A549 (cell line): Measurements from ENCODE around the gene TBC1D22A. TPM values are rescaled to one million over a fixed set of nuclear protein-coding genes. Genes with fewer than 3 reads are reported as not detected.

ENCODE experiments used
- ATAC-seq, 2 experiments: fragments of 200-7000 bp in 1 of 2; fragments of >200 bp in 1 of 2; cut with Nextera tagmentation in 1 of 2; cut with Tn5 transposase in 1 of 2; 3 replicates each; pipeline versions ENCODE4 v1.8.0 to v1.9.1; 2018 to 2020; ENCODE audit warnings: mild to moderate bottlenecking in 1 of 2, moderate library complexity in 1 of 2
- CTCF ChIA-PET: fragments of 300-600 bp; sonication (Branson Sonifier 250); formaldehyde crosslinking; extraction: SDS; loops from one replicate; lab custom pipeline; 2021; ENCODE audit warnings: antibody characterized with exemption, inconsistent platforms; lab: Yijun Ruan, JAX
- POLR2A ChIA-PET: fragments of 350-600 bp; formaldehyde crosslinking; extraction: SDS; loops from one replicate; lab custom pipeline; 2021; ENCODE audit warnings: antibody characterized with exemption, inconsistent platforms; lab: Yijun Ruan, JAX
- DNase-seq, 2 experiments: peaks; one replicate each; pipeline versions ENCODE4 v3.0.0 to v3.0.0-alpha.2; 2011 to 2016; ENCODE audit warnings: low read depth in 1 of 2, low spot score in 1 of 2
- FAIRE-seq: peaks from 2 replicates; lab custom pipeline; 2011; peaks lifted over from hg19 to GRCh38; lab: Jason Lieb, UNC
- H3K27ac ChIP-seq, 2 experiments: fragments of >200 bp; sonication (Bioruptor Twin); formaldehyde crosslinking; 3 replicates each; pipeline ENCODE4 v1.5.1; 2016 to 2017
- H3K4me1 ChIP-seq: fragments of >200 bp; sonication (Bioruptor Twin); formaldehyde crosslinking; 3 replicates; pipeline ENCODE4 v1.6.1; 2016
- H3K4me2 ChIP-seq: fragments of >200 bp; sonication (Bioruptor Twin); formaldehyde crosslinking; 3 replicates; pipeline ENCODE4 v1.6.1; 2016
- H3K4me3 ChIP-seq: fragments of >200 bp; sonication (Bioruptor Twin); formaldehyde crosslinking; 3 replicates; pipeline ENCODE4 v1.5.1; 2016
- H3K9me3 ChIP-seq: fragments of >200 bp; sonication (Bioruptor Twin); formaldehyde crosslinking; 3 replicates; pipeline ENCODE4 v1.6.1; 2016
- ATOH8 ChIP-seq: fragments of 250-450 bp; sonication (Bioruptor Pico); IDR thresholded peaks from 2 replicates; pipeline ENCODE4 v1.5.0; 2020; ENCODE audit warnings: low read depth, mild to moderate bottlenecking, moderate library complexity
- CBX2 ChIP-seq: fragments of 200-600 bp; sonication (generic); IDR thresholded peaks from 2 replicates; pipeline ENCODE4 v1.6.1; 2016; ENCODE audit warnings: low read depth, mild to moderate bottlenecking, borderline replicate concordance
- E2F6 ChIP-seq: IDR thresholded peaks from 2 replicates; pipeline ENCODE4 v1.6.1; 2012; ENCODE audit warnings: low read depth, borderline replicate concordance
- EHF ChIP-seq: fragments of 250-450 bp; sonication (Bioruptor Pico); IDR thresholded peaks from 2 replicates; pipeline ENCODE4 v1.5.0; 2020; ENCODE audit warnings: mild to moderate bottlenecking
- EP300 ChIP-seq, 2 experiments: fragments of >200 bp; sonication (Bioruptor Twin); formaldehyde crosslinking; IDR thresholded peaks; 2 replicates in 1 of 2; 3 replicates in 1 of 2; pipeline ENCODE4 v1.6.1; 2016 to 2017
- ESRRA ChIP-seq: fragments of 150-350 bp; IDR thresholded peaks from 2 replicates; pipeline ENCODE4 v1.6.1; 2014; ENCODE audit warnings: mild to moderate bottlenecking, low read length, borderline replicate concordance
- FOSB ChIP-seq: fragments of 250-450 bp; sonication (Bioruptor Pico); IDR thresholded peaks from 2 replicates; pipeline ENCODE4 v1.5.0; 2020; ENCODE audit warnings: mild to moderate bottlenecking, moderate library complexity
- FOXS1 ChIP-seq: fragments of 250-450 bp; sonication (Bioruptor Pico); IDR thresholded peaks from 2 replicates; pipeline ENCODE4 v1.5.0; 2020; ENCODE audit warnings: mild to moderate bottlenecking, moderate library complexity
- GATA3 ChIP-seq: IDR thresholded peaks from 2 replicates; pipeline ENCODE4 v1.6.1; 2012; ENCODE audit warnings: borderline replicate concordance
- HDAC2 ChIP-seq: fragments of 200-600 bp; sonication (generic); IDR thresholded peaks from 2 replicates; pipeline ENCODE4 v1.6.1; 2016
- MAFK ChIP-seq: fragments of 450-650 bp; IDR thresholded peaks from 2 replicates; pipeline ENCODE4 v1.6.1; 2014; ENCODE audit not compliant: partially characterized antibody
- MAZ ChIP-seq: fragments of 150-350 bp; IDR thresholded peaks from 2 replicates; pipeline ENCODE4 v1.6.1; 2014; ENCODE audit warnings: antibody characterized with exemption, low read depth, low read length, borderline replicate concordance
- NFE2L2 ChIP-seq: fragments of 150-350 bp; conservative IDR thresholded peaks from 2 replicates; pipeline ENCODE4 v1.6.1; 2014; ENCODE audit warnings: low read length
- NR3C1 ChIP-seq: fragments of >200 bp; sonication (Bioruptor Twin); formaldehyde crosslinking; IDR thresholded peaks from 3 replicates; pipeline ENCODE4 v1.6.1; 2017
- PBX3 ChIP-seq: IDR thresholded peaks from 2 replicates; pipeline ENCODE4 v1.6.1; 2012
- POLR2A ChIP-seq: IDR thresholded peaks from 2 replicates; pipeline ENCODE4 v1.6.1; 2012; ENCODE audit warnings: mild to moderate bottlenecking, low read length
- RARB ChIP-seq: fragments of 250-450 bp; sonication (Bioruptor Pico); IDR thresholded peaks from 2 replicates; pipeline ENCODE4 v1.8.0; 2021; ENCODE audit warnings: mild to moderate bottlenecking, moderate library complexity
- RFX5 ChIP-seq: fragments of 450-650 bp; IDR thresholded peaks from 2 replicates; pipeline ENCODE4 v1.7.1; 2014; ENCODE audit warnings: antibody characterized with exemption, mild to moderate bottlenecking, moderate library complexity
- TFCP2L1 ChIP-seq: fragments of 250-450 bp; sonication (Bioruptor Pico); IDR thresholded peaks from 2 replicates; pipeline ENCODE4 v1.5.0; 2021; ENCODE audit warnings: mild to moderate bottlenecking
- ZNF302 ChIP-seq: fragments of 250-450 bp; sonication (Bioruptor Pico); IDR thresholded peaks from 2 replicates; pipeline ENCODE4 v1.9.0; 2021; ENCODE audit warnings: inconsistent platforms, mild to moderate bottlenecking, moderate library complexity
- WGBS: methylation state at CpG from one replicate; pipeline ENCODE4 v1.1.6; 2017; ENCODE audit errors: missing lambda C conversion rate; 5-methylcytosine and 5-hydroxymethylcytosine counted together
- polyA plus RNA-seq, 4 experiments: library from polyadenylated mRNA; depleted of rRNA in 3 of 4; stranded (reverse); fragments of >200 nt; fragmentation: RNase III in 1 of 4; extraction: RNeasy Plus Mini Kit Qiagen cat#74134 plus additional on column Dnase treatment in 1 of 4; gene quantifications; 2 replicates in 3 of 4; 3 replicates in 1 of 4; pipeline ENCODE4 v1.2.3, GENCODE V29; 2011 to 2017
- TF ChIP-seq, protein P1 (sequence below): fragments of 150-350 bp; IDR thresholded peaks from 2 replicates; pipeline ENCODE4 v1.6.1; 2014; ENCODE audit warnings: low read depth, mild to moderate bottlenecking, low read length
- TF ChIP-seq, protein P2 (sequence below): IDR thresholded peaks from 2 replicates; pipeline ENCODE4 v1.6.1; 2012
- TF ChIP-seq, protein P3 (sequence below): fragments of 200-600 bp; sonication (generic); IDR thresholded peaks from 2 replicates; pipeline ENCODE4 v1.6.1; 2016; ENCODE audit warnings: antibody characterized with exemption, mild to moderate bottlenecking, moderate library complexity

TBC1D22A gene
- polyA plus RNA-seq, 2 of the 4 experiments (the other 2 are of a cell fraction): 8.9 to 10.8 TPM

DNA sequence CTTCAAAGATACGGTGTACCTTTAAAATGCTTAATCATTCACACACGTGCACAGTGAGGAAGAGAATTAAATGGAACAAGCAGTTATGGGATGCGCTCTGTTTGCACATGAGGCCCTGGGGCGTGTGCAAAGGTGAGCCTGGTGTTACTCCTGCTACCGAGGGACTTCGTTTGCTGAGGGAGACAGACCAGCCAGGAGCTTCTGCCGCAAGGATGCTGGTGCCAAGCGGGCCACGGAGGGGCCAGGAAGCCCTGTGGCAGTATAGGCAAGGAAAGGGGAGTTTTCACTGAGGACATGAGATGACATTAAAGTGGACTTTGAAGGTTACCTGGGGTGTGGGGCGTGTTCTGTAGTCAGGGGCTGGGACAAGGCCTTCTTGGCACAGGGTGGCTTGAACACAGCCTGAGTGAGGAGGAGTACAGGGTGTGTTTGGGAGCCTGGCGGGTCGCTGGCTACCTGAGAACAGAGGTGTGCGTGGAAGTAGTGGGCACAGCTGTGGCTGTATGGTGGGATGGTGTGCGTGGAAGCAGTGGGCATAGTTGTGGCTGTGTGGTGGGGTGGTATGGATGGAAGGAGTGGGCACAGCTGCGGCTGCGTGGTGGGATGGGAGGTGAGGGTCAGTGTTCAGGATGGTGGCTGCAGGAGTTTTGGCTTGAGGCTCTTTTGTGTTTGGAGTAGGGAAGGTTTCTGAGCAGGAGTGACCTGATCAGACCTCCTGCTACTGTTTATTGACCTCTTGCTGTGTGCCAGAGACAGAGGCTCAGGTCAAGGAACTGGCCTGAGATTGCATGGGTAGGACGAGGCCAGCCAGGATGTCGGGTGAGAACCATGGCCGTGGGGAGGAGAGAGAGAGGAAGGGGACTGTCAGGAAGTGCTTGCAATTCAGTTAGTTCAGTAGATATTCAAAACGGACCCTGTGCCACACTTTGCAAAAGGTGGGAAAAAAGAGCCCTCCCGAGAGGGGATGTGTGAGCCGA, 13.7 kb downstream of the TBC1D22A start:
- no peaks in the 10 kb centered on the region for H3K9me3 ChIP-seq
- ATAC-seq (no peak), FAIRE-seq (no peak), DNase-seq (no peak)
- POLR2A ChIA-PET: interaction anchor here (3.5 kb wide), 1 partner anchor 14 kb away, joined by 43 read pairs; the partner anchor contains the start of gene TBC1D22A
- peaks cover 35% of the 10 kb centered on the region for H3K4me1 ChIP-seq
- CTCF ChIA-PET: interaction anchor here (1.6 to 3.6 kb wide), 3 partner anchors 17 to 22 kb away, joined by 4 to 13 read pairs (median 8); no protein-coding TSS in a partner anchor
- H3K27ac ChIP-seq: peak overlapping the region; percentile 90 to 96; a peak in 5 of 6 replicates
- TF ChIP-seq NFE2L2 (no peak), PBX3 (no peak), CBX2 (no peak), POLR2A (no peak), TFCP2L1 (no peak), FOSB (CRISPR knock-in tag) (no peak), MAFK (no peak), NR3C1 (no peak)
- TF ChIP-seq, protein P1, sequence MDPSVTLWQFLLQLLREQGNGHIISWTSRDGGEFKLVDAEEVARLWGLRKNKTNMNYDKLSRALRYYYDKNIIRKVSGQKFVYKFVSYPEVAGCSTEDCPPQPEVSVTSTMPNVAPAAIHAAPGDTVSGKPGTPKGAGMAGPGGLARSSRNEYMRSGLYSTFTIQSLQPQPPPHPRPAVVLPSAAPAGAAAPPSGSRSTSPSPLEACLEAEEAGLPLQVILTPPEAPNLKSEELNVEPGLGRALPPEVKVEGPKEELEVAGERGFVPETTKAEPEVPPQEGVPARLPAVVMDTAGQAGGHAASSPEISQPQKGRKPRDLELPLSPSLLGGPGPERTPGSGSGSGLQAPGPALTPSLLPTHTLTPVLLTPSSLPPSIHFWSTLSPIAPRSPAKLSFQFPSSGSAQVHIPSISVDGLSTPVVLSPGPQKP: no peak
- 75% methylated on average over 22 of the region's 22 CpGs for WGBS
- no peak overlapping the region for H3K4me3 ChIP-seq
- H3K4me2 ChIP-seq: peak overlapping the region; percentile 83; the same call in 2 of the 3 replicates

DNA sequence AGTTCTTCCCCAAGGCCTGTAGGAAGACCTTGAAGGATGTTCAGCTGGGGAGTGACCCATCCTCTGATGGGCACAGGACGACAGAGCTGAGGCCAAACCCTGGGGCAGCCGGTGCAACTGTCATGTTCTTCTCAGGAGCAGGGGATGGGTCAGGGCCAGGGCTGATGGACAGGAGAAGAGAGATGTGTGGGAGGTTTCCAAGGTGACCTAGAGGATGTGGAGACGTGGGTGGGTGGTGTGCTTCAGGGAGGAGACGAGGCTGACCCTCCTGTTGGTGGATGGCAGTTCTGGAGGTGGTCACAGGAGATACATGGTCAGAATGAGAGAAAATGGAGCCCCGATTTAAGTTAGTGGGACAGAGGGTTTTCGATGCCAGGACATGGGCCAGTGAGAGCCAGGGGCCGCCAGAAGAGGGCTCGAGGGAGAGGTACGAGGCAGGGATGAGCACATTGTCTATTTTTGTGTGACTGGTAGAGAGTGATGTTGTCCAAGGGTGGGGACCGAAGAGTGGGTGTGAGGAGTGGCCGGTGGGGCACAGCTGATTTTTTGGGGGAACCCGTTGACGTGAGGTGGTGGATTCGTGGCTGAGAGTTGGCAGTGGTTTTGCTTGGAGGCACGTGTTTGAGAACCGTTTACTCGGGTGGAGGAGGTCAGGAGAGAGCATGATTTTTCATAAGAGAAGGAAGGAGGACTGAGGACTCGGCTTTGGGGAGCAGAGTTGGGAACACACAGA, 14.6 kb downstream of the TBC1D22A start:
- Histone ChIP-seq H3K9me3 (no peaks in the 10 kb centered on the region), H3K4me2 (no peak overlapping the region), H3K27ac (peak overlapping the region in 1 of 2 experiments; percentile 96; a peak in 3 of 6 replicates), H3K4me1 (peaks cover 35% of the 10 kb centered on the region), H3K4me3 (no peak overlapping the region)
- DNase-seq: no peak
- WGBS: 85% methylated on average over 18 of the region's 18 CpGs
- ATAC-seq: no peak
- POLR2A ChIA-PET: no interaction called here
- no peak for FAIRE-seq
- CTCF ChIA-PET: interaction anchor here (0.9 to 1.6 kb wide), 2 partner anchors 18 to 26 kb away, joined by 3 to 4 read pairs; no protein-coding TSS in a partner anchor
- no peak for TF ChIP-seq EHF (CRISPR knock-in tag)
- TF ChIP-seq RFX5: no peak
- TF ChIP-seq ZNF302 (CRISPR knock-in tag): no peak
- no peak for TF ChIP-seq EP300 (IDR thresholded peaks at IDR 0.05)
- TF ChIP-seq NR3C1: no peak
- TF ChIP-seq HDAC2: no peak
- TF ChIP-seq, protein P1: no peak
- no peak for TF ChIP-seq MAZ
- no peak for TF ChIP-seq ESRRA
- no peak for TF ChIP-seq FOXS1 (CRISPR knock-in tag)
- TF ChIP-seq POLR2A: no peak
- no peak for TF ChIP-seq RARB
- TF ChIP-seq, protein P2, sequence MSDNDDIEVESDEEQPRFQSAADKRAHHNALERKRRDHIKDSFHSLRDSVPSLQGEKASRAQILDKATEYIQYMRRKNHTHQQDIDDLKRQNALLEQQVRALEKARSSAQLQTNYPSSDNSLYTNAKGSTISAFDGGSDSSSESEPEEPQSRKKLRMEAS: no peak
- TF ChIP-seq PBX3: no peak
- TF ChIP-seq GATA3: no peak
- TF ChIP-seq, protein P3, sequence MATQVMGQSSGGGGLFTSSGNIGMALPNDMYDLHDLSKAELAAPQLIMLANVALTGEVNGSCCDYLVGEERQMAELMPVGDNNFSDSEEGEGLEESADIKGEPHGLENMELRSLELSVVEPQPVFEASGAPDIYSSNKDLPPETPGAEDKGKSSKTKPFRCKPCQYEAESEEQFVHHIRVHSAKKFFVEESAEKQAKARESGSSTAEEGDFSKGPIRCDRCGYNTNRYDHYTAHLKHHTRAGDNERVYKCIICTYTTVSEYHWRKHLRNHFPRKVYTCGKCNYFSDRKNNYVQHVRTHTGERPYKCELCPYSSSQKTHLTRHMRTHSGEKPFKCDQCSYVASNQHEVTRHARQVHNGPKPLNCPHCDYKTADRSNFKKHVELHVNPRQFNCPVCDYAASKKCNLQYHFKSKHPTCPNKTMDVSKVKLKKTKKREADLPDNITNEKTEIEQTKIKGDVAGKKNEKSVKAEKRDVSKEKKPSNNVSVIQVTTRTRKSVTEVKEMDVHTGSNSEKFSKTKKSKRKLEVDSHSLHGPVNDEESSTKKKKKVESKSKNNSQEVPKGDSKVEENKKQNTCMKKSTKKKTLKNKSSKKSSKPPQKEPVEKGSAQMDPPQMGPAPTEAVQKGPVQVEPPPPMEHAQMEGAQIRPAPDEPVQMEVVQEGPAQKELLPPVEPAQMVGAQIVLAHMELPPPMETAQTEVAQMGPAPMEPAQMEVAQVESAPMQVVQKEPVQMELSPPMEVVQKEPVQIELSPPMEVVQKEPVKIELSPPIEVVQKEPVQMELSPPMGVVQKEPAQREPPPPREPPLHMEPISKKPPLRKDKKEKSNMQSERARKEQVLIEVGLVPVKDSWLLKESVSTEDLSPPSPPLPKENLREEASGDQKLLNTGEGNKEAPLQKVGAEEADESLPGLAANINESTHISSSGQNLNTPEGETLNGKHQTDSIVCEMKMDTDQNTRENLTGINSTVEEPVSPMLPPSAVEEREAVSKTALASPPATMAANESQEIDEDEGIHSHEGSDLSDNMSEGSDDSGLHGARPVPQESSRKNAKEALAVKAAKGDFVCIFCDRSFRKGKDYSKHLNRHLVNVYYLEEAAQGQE: no peak
- no peak for TF ChIP-seq E2F6
- TF ChIP-seq ATOH8 (CRISPR knock-in tag): no peak
